ENCODE measurements around the gene TLCD1.

The TLCD1 gene, protein sequence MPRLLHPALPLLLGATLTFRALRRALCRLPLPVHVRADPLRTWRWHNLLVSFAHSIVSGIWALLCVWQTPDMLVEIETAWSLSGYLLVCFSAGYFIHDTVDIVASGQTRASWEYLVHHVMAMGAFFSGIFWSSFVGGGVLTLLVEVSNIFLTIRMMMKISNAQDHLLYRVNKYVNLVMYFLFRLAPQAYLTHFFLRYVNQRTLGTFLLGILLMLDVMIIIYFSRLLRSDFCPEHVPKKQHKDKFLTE

DNA sequence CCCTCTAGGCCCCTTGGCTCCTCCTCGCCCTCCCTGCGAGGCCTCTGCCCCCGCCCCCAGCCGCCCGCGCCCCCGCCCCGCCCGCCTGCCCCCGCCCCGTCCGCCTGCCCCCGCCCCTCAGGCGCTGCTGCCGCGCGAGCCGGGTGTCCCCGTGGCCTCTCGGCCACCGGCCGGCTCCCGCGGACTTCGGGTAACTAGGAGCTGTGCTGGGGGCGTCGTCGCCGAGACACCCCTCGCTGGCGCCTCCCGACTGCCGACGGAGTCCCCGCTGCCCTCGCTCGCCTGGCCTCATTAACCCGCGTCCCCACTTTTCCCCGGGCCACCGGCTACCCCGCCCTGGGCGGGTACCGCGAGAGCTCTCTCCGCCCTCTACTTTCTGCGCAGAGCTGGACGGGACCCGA is at the start of gene TLCD1:
Gene TLCD1, minus strand, starts transcription at position 8 of the 401 bp plus-strand sequence. CDS start 136 bp downstream, outside the sequence.
- peak within 1 kb of the TSS; percentile 92 for H3K4me3 Mint-ChIP-seq
- H3K27me3 Mint-ChIP-seq (ENCODE audit: low read depth, poor library complexity) = no peaks in the 10 kb centered on the region
- H3K27ac Mint-ChIP-seq = peak within 1 kb of the TSS; percentile 96
- no peak for TF ChIP-seq CTCF (IDR thresholded peaks at IDR 0.05)
- H3K9me3 Mint-ChIP-seq = no peaks in the 10 kb centered on the region
- H3K4me1 Mint-ChIP-seq = peaks cover 64% of the 10 kb centered on the region
- peaks cover 27% of the 10 kb centered on the region for H3K36me3 Mint-ChIP-seq (ENCODE audit: low read depth)
- peak; percentile 80 for DNase-seq

GRCh38 chr17:28774206-28774605 is 48.2 kb upstream of the TLCD1 start:
- H3K27me3 Mint-ChIP-seq (ENCODE audit: low read depth, poor library complexity) = no peaks in the 10 kb centered on the region
- H3K4me3 Mint-ChIP-seq = no peak overlapping the region
- peaks cover 24% of the 10 kb centered on the region for H3K4me1 Mint-ChIP-seq
- no peak for TF ChIP-seq CTCF (IDR thresholded peaks at IDR 0.05)
- peaks cover 42% of the 10 kb centered on the region for H3K36me3 Mint-ChIP-seq (ENCODE audit: low read depth)
- no peaks in the 10 kb centered on the region for H3K9me3 Mint-ChIP-seq
- peak overlapping the region; percentile 97 for H3K27ac Mint-ChIP-seq
- DNase-seq = no peak

- no peak for DNase-seq
- no peaks in the 10 kb centered on the region for H3K9me3 Mint-ChIP-seq
- TF ChIP-seq CTCF (IDR thresholded peaks at IDR 0.05) = no peak
- H3K27ac Mint-ChIP-seq = peak overlapping the region; percentile 97
- H3K4me3 Mint-ChIP-seq = no peak overlapping the region
- H3K36me3 Mint-ChIP-seq (ENCODE audit: low read depth) = peaks cover 38% of the 10 kb centered on the region
- no peaks in the 10 kb centered on the region for H3K27me3 Mint-ChIP-seq (ENCODE audit: low read depth, poor library complexity)
- H3K4me1 Mint-ChIP-seq = peaks cover 20% of the 10 kb centered on the region
Observed at GRCh38 chr17:28773736-28774135, 47.7 kb upstream of the TLCD1 start.

DNA sequence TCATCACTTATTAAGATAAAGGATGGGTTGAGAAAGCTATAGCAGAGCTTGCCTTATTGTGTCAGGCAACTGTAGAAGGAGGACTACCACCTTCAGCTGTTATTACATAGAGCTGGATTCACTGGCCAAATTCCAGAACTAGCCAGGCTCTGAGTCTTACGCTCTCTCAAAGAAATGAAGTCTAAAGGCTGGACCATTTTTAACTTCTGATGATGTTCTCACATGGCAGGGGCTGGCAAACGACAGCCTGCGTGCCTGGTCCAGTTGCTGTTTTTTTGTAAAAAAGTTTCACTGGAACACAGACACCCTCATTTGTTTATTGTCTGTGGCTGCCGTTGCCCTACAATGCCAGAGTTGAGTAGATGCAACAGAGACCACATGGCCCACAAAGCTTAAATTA is 39.0 kb upstream of the TLCD1 start:
- no peaks in the 10 kb centered on the region for H3K9me3 Mint-ChIP-seq
- DNase-seq = no peak
- H3K27me3 Mint-ChIP-seq (ENCODE audit: low read depth, poor library complexity) = no peaks in the 10 kb centered on the region
- H3K27ac Mint-ChIP-seq = no peak overlapping the region
- peaks cover 36% of the 10 kb centered on the region for H3K4me1 Mint-ChIP-seq
- peaks cover 34% of the 10 kb centered on the region for H3K36me3 Mint-ChIP-seq (ENCODE audit: low read depth)
- no peak for TF ChIP-seq CTCF (IDR thresholded peaks at IDR 0.05)
- H3K4me3 Mint-ChIP-seq = no peak overlapping the region

- Mint-ChIP-seq H3K27me3 (ENCODE audit: low read depth, poor library complexity) (no peaks in the 10 kb centered on the region), H3K36me3 (ENCODE audit: low read depth) (peaks cover 36% of the 10 kb centered on the region), H3K4me1 (peaks cover 30% of the 10 kb centered on the region), H3K27ac (no peak overlapping the region), H3K4me3 (no peak overlapping the region), H3K9me3 (no peaks in the 10 kb centered on the region)
- DNase-seq = peak; percentile 79
- TF ChIP-seq CTCF (IDR thresholded peaks at IDR 0.05) = peak; percentile 88
Observed at GRCh38 chr17:28763804-28764266, 37.8 kb upstream of the TLCD1 start.

Measured in nephron progenitor cell (in vitro differentiated cells).